GM18517 (cell line): ENCODE measurements around the gene FOXI3.

Experiments used
- ATAC-seq: cut with Tn5 transposase; IDR thresholded peaks from one replicate; pipeline ENCODE4 v1.9.1; 2021; ENCODE audit warnings: mild to moderate bottlenecking, moderate library complexity; ENCODE audit not compliant: unreplicated experiment

FOXI3 gene

GRCh38 chr2:88452565-88452905 lies at the start of gene FOXI3:
FOXI3 (minus strand) TSS chr2:88452693; CDS start chr2:88452535, 158 bp downstream.
- ATAC-seq: no peak

GRCh38 chr2:88500691-88501090 lies 48.2 kb upstream of the FOXI3 start:
- no peak for ATAC-seq

GRCh38 chr2:88499204-88499603 lies 46.7 kb upstream of the FOXI3 start:
- ATAC-seq: no peak

- no peak for ATAC-seq
These were observed 41.0 kb upstream of the FOXI3 start for GRCh38 chr2:88493481-88493880.

GRCh38 chr2:88492002-88492401 lies 39.5 kb upstream of the FOXI3 start:
- no peak for ATAC-seq

- ATAC-seq: no peak
These were observed 36.7 kb upstream of the FOXI3 start for GRCh38 chr2:88489181-88489580.

- no peak for ATAC-seq
These were observed 30.7 kb upstream of the FOXI3 start for GRCh38 chr2:88483200-88483599.

- no peak for ATAC-seq
These were observed 29.3 kb upstream of the FOXI3 start for GRCh38 chr2:88481691-88482336.

- ATAC-seq: no peak
These were observed 20.3 kb upstream of the FOXI3 start for GRCh38 chr2:88472811-88473210.

GRCh38 chr2:88471083-88471942 lies 18.8 kb upstream of the FOXI3 start:
- ATAC-seq: no peak

- no peak for ATAC-seq
These were observed 17.0 kb upstream of the FOXI3 start for GRCh38 chr2:88469202-88470114.

- ATAC-seq: no peak
These were observed 11.7 kb upstream of the FOXI3 start for GRCh38 chr2:88464153-88464552.

- ATAC-seq: no peak
These were observed 6.1 kb upstream of the FOXI3 start for GRCh38 chr2:88458633-88459032.

- no peak for ATAC-seq
These were observed 588 bp upstream of the FOXI3 start for GRCh38 chr2:88452980-88453582.

- ATAC-seq: no peak
These were observed 505 bp downstream of the FOXI3 start for GRCh38 chr2:88451811-88452564.

- ATAC-seq: no peak
These were observed 1.3 kb downstream of the FOXI3 start for GRCh38 chr2:88450925-88451810.

GRCh38 chr2:88450186-88450585 lies 2.3 kb downstream of the FOXI3 start:
- no peak for ATAC-seq

GRCh38 chr2:88448248-88448647 lies 4.2 kb downstream of the FOXI3 start:
- ATAC-seq: no peak

- no peak for ATAC-seq
These were observed 9.0 kb downstream of the FOXI3 start for GRCh38 chr2:88443353-88443938.
